NCI-H82 treated with DMSO at 0.1 percent for 48 hours (cell line): ENCODE data around the gene RXRA.

Experiments used
- DNase-seq: peaks from one replicate; lab custom pipeline; 2025; ENCODE audit not compliant: unreplicated experiment; lab: John Stamatoyannopoulos, UW

The RXRA gene

GRCh38 chr9:134322781-134323241 is 3.4 kb upstream of the RXRA start:
- no peak for DNase-seq

- DNase-seq, result no peak
Observed at GRCh38 chr9:134323741-134324358, 2.4 kb upstream of the RXRA start.

DNA sequence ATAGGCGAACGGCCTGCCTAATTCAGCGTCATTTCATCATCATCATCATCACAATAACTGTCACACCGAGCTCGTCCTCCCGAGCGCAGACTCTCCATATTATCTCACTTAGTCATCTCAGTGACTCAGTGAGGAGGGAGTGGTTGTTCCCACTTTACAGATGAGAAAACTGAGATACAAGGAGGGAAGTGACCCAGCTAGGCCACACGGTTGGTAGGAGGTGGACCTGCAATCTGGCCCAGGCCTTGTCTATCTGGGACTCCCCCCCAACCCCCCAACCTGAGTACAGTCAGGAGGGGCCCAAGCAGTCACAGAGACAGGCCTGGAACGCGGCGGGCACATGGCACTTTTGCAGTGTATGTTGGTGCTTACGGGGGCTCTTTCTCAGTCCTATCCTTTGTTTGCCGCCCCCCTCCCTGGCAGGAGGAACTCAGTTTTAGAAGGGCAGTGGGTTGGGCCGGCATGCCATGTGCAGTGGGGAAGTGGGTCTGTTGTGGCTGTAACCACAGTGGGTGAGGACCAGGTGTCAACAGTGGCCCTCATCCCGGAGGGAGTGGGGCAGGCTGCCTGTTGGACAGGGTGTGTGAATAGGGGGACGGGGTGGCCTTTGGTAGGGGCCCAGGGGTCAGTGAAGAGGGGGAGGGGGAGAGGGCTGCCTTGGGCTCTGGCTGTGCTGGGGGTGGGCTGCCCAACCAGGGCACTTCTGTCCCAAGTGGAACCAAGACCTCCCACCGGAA is 1.7 kb upstream of the RXRA start:
- no peak for DNase-seq

- DNase-seq, result no peak
Observed at GRCh38 chr9:134325096-134325812, 1.0 kb upstream of the RXRA start.

GRCh38 chr9:134326724-134327601 is 708 bp downstream of the RXRA start:
- DNase-seq, result no peak

DNA sequence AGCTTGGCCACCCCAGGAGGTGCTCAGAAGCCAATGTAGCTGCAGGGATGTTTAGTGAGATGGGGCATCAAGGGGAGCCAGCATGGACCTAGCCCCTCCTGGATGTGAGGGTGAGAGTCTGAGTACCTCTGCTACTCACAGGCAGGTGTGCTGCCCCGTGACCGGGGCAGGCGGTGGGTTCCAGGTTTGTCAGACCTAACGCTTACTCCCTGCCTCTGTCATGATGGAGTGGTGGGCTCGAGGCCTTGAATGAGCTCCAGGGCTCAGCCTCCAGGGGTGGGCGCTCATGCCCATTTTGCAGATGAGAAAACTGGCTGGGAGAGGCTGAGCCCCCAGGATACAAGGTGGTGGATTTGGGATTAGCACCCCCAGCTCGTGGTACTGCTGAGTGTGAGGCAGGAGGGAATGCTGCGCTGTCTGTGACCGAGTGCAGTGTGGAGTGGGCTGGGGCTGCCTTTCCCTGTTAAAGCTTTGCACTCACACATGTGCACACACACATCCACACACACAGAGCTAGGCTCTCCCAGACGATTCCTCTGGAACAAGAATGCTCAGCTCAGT is 1.5 kb downstream of the RXRA start:
- DNase-seq, result no peak

GRCh38 chr9:134328341-134328840 is 2.1 kb downstream of the RXRA start:
- DNase-seq, result no peak

DNA sequence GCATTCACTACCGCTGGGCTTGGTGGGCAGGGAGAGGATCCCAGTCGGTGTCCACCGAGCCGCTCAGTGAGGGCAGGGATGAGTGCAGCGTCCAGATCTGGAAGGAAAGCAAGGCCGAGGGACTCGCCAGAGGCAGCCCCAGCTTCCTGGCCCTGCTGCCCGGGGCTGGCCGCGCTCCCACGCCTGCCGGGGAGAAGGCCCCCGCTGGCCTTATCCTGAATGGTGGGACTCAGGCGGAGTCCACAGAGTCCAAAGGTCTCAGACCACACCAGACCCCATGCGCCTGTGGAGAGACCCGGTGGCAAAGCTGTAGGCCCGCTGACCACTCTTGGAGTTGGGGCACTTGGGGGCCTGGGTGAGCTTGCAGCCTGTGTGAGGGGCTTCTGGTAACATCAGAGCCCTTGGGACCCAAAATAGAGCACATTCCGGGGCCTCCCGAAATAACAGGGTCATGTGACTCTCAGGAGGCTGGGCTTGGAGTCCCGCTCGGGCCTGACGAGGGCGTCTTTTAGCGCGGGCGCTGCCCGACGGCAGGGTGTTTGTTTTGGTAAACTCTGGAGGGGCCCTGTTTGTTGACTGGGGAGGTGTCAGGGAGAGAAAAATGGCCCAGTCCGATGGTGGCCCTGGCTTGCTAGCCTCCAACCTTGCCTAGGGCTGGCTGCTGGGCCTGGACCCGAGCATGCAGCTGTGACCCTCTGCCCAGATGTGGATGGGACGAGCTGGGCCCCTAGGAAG is 2.8 kb downstream of the RXRA start:
- no peak for DNase-seq

DNA sequence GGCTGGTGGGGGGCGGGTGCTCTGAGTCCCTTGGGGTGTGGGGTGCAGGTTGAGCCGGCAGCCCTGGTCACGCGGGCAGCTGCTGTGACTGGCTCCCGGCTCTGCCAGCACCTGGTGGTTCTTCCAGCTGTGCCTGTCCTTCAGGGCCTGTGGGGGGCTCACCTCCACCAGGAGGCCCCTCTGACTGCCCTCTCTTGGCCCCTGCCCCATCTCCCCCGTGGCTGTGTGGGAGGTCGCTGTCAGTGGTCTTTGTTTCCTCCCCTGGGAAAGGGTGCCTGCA is 3.3 kb downstream of the RXRA start:
- DNase-seq, result no peak

GRCh38 chr9:134329886-134330285 is 3.6 kb downstream of the RXRA start:
- DNase-seq, result no peak

DNA sequence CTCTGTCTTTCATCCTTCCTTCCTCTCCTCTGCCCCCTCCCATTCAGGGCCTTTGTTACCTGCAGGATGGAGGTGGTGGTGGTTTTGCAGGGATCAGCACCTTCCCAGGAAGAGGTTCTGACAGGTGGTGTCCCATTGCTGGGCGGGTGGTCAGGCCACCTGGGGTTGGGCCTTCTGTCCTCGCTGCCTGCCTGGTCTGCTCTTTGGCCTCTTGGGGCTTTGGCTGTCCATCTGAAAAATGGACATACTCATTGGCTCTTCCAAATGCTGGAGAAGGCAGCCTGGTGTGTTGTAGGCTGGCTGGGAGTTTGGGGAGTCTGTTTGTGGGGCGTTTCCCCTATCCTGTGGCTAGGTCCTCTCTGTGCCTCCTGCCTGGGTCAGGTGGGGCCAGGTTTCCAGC is 4.3 kb downstream of the RXRA start:
- DNase-seq, result no peak

DNA sequence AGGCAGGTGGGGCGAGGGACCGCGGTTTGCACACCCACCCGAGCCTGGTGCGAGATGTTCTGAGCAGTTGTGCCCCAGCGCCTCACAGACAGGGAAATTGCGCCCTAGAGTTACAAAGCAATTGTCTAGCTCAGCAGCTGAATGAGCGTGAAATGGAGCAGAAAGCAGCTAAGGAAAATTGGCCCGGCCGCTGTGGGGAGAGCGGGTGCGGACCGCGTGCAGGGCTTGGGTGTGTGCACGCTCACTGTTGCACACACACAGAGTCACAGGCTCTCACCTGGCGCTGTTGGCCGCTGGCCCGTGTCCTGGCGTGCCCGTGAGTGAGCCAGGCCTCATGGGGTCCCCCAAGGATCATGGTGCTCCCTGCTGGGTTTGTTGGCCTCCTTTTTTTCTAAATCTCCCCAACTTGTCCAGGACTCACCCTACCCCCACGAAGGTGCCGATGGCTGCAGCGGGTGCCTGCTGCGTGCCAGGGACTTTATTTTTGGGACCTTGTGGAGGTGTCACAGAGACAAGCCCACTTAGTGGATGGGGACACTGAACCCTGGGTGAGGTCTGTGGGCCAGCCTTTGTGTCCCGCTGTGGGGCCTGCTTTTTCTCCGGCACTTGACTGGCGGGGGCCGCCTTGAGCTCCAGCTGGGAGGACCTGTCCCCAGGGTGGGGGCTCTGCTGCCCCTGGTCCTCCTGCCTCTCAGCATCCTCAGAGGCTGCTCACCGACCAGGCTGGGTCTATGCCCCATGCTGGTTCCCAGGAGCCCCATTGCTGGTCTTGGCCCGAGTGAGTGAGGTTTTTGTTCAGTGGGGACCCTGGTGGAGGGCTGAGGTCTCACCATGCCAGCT is 5.2 kb downstream of the RXRA start:
- DNase-seq, result no peak

GRCh38 chr9:134332266-134332665 is 6.0 kb downstream of the RXRA start:
- DNase-seq, result no peak

DNA sequence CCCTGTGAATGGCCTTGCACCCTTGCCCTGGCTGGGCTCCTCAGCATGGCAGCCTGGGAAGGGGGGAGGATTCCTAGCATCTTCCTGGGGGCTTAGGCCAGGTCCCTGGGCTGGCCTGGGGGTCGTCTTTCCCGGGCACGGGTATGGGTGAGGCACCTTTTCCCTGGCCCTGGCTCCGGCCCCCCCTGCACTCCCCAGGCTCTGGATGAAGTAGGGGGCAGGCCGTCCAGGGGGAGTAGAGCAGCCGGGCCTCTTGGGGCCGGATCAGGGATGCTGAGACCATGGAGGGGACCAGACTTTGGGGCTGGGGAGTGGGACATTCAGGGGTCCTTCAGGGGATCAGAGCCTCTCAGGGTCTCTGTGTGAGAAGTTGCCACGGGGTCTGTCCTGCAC is 6.6 kb downstream of the RXRA start:
- no peak for DNase-seq

GRCh38 chr9:134333234-134333873 is 7.1 kb downstream of the RXRA start:
- DNase-seq, result peak; percentile 38

DNA sequence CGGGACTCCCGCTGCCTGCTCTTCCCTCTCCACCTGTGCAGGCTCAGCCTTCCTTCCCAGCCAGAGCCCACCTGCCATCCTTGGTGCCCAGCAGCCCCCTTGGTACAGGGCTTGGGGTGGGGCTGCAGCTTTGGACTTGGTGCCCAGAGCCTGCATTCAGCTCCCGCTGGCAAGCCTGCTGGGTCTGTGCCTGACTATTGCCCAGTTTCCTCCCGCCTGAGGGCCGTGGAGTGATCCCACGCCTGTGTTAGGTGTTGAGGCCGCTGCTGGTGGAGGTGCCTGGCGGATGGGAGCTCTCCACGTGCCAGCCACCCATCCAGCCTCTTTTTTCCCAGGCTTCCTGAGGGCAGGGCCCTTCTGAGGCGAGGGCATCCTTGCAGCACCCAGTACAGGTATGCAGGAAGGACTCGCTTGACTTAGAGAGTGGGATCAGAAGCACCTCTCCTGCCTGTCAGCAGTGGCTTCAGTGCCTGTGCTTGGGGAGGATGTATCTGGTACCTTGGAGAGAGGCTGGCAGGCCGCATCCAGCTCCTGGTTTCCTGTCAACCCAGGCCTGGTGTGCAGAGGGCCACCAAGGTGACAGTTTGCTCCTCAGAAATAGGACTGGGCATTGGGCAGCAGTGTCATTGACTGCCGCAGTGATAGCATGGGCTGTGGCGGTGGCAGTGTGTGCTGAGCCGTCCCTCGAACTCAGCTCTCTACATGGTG is 7.8 kb downstream of the RXRA start:
- no peak for DNase-seq

DNA sequence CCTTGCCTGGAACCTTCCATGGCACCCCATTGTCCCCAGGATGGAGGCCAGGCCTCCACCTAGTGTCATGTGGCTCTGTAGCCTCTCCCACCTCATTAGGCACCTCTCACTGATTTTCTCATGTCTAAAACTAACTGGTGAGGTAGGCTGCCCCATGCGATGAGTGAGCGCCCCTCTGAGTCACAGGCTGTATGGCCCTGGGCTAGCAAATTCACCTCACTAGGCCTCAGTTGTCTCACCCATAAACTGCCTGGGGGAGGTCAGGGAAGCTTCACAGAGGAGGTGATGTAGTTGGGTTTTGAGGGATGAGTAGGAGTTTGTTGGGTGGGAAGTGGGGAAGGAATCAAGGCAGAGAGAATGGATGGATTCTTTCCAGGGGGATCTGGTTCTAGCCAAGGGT is 8.8 kb downstream of the RXRA start:
- DNase-seq, result no peak

DNA sequence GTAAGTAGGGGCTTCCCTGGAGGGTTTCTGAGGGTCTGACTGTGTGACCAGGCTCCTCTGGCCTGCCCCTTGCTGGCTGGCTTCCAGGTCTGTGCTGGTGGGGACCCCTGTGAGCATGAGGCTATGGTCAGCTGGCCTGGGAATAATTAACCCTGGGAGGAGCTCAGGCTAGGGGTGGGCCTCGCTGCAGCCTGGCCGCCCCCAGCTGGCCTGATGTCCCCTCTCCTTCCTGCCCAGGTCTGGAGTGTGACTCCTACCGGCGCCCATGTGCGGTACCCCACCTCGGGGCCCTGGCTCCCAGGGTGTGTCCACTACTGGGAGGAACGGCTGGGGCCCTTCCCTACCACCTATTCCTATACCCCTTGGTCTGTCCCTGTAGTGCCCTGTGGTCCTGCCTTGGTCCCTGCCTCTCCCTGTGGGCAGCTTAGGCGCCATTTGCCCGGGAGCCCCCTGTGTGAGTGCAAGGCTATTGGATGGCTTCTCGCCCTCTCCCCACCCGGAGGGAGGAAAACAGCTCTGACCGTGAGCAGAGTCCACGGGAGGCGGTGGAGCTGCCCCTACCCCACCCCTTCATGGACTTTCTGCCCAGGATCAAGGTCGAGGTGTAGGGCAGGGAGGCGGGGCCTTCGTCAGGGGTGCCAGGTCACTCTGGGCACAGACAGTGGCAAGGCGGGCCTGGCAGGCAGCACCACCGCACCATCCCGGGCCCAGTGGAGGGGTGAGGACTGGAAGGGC is 9.4 kb downstream of the RXRA start:
- DNase-seq, result no peak
